ENCODE data around the gene TGM4.
"Not testable (repeated sequence)": the region's sequence is repeated elsewhere in the genome, so short reads cannot be mapped to it uniquely, and the experiment has no call there.

DNA sequence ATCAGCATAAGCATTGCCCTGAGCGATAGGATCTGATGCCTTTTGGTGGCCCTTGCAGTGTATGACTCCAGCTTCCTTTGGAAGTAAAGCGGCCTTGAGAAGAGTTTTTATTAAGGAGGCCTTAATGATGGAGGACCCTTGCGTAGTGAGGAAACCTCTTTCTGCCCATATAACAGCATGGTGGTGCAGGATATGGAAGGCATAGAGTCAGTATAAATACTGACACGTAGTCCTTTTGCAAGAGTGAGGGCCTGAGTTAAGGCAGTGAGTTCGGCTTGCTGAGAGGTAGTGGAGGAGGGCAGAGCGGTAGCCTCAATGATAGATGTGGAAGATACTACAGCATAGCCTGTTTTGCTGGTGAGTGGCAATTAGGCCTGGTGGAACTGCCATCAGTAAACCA is 17.7 kb upstream of the TGM4 start:
- not testable (repeated sequence) for TF ChIP-seq POLR2A (IDR thresholded peaks at IDR 0.05; ENCODE audit: low read depth, low read length); CTCF (IDR thresholded peaks at IDR 0.05 in 2 of 3, conservative IDR thresholded peaks at IDR 0.05 in 1 of 3; ENCODE audit: control insufficient read depth in 2 of 3, extremely low read depth in 1 of 3, insufficient read depth in 1 of 3, low read depth in 3 of 3, low read length in 3 of 3); TARDBP (IDR thresholded peaks at IDR 0.05; ENCODE audit: borderline replicate concordance); RFX5 (IDR thresholded peaks at IDR 0.05; ENCODE audit: low read depth, low read length); BHLHE40 (IDR thresholded peaks at IDR 0.05; ENCODE audit: borderline replicate concordance in 1 of 2, low read depth in 2 of 2, low read length in 1 of 2); RBBP5 (conservative IDR thresholded peaks at IDR 0.05); CHD2 (IDR thresholded peaks at IDR 0.05; ENCODE audit: borderline replicate concordance, low read depth, low read length); PAX5 (IDR thresholded peaks at IDR 0.05; ENCODE audit: borderline replicate concordance, low read depth, low read length); HDAC2 (IDR thresholded peaks at IDR 0.05); POLR2AphosphoS5 (IDR thresholded peaks at IDR 0.05; ENCODE audit: low read length)

Data from GM12878 (cell line).